PC-9 (cell line): ENCODE results near the gene POU2F3.

Source experiments
- EZH2 ChIP-seq: fragments of 200-600 bp; sonication (generic); IDR thresholded peaks from 2 replicates; pipeline ENCODE4 v1.8.0; 2017; ENCODE audit warnings: antibody characterized with exemption, low read depth
- TF ChIP-seq, protein P1 (sequence below): fragments of 200-600 bp; sonication (generic); conservative IDR thresholded peaks from 2 replicates; pipeline ENCODE4 v1.6.1; 2017; ENCODE audit warnings: mixed run types, antibody characterized with exemption, mild to moderate bottlenecking, moderate library complexity

GRCh38 chr11:120316880-120317688 is 77.1 kb downstream of the POU2F3 start:
- TF ChIP-seq, protein P1, sequence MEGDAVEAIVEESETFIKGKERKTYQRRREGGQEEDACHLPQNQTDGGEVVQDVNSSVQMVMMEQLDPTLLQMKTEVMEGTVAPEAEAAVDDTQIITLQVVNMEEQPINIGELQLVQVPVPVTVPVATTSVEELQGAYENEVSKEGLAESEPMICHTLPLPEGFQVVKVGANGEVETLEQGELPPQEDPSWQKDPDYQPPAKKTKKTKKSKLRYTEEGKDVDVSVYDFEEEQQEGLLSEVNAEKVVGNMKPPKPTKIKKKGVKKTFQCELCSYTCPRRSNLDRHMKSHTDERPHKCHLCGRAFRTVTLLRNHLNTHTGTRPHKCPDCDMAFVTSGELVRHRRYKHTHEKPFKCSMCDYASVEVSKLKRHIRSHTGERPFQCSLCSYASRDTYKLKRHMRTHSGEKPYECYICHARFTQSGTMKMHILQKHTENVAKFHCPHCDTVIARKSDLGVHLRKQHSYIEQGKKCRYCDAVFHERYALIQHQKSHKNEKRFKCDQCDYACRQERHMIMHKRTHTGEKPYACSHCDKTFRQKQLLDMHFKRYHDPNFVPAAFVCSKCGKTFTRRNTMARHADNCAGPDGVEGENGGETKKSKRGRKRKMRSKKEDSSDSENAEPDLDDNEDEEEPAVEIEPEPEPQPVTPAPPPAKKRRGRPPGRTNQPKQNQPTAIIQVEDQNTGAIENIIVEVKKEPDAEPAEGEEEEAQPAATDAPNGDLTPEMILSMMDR = no peak
- no peak for TF ChIP-seq EZH2
